CD8-positive, alpha-beta memory T cell (primary cell): ENCODE data around the gene SAMD4A. TPM values are rescaled to one million over a fixed set of nuclear protein-coding genes. Genes with fewer than 3 reads are reported as not detected.
A peak's percentile ranks its signal among the peaks of the same experiment; 100 is the strongest.

Source experiments
- CTCF ChIA-PET: fragments of 350-600 bp; sonication (Branson Sonifier 250); formaldehyde crosslinking; loops from one replicate; lab custom pipeline; 2021; ENCODE audit warnings: antibody characterized with exemption; lab: Charles Lee
- POLR2A ChIA-PET: fragments of 350-600 bp; sonication (Branson Sonifier 250); formaldehyde crosslinking; loops from one replicate; lab custom pipeline; 2021; ENCODE audit warnings: antibody characterized with exemption; lab: Charles Lee
- DNase-seq, 5 donors: peaks; one replicate each; pipeline versions ENCODE4 v3.0.0 to v3.0.0-alpha.2; 2020 to 2022; ENCODE audit warnings: mixed read lengths in 1 of 5
- H3K27ac ChIP-seq: one replicate; pipeline ENCODE4 v1.7.0; 2013; ENCODE audit warnings: low read depth, mild to moderate bottlenecking, low read length, moderate library complexity
- H3K27me3 ChIP-seq: 2 replicates; pipeline ENCODE4 v1.7.0; 2013; ENCODE audit warnings: low read length, mild to moderate bottlenecking; ENCODE audit not compliant: insufficient read depth, poor library complexity, severe bottlenecking
- H3K36me3 ChIP-seq: 2 replicates; pipeline ENCODE4 v1.7.0; 2013; ENCODE audit warnings: mild to moderate bottlenecking, low read length, moderate library complexity; ENCODE audit not compliant: insufficient read depth
- H3K4me1 ChIP-seq: 2 replicates; pipeline ENCODE4 v1.7.0; 2013; ENCODE audit warnings: mild to moderate bottlenecking, low read length, moderate library complexity; ENCODE audit not compliant: insufficient read depth
- H3K4me3 ChIP-seq: 2 replicates; pipeline ENCODE4 v1.7.0; 2013; ENCODE audit warnings: mild to moderate bottlenecking, low read length
- H3K9me3 ChIP-seq: 2 replicates; pipeline ENCODE4 v1.7.0; 2013; ENCODE audit warnings: mild to moderate bottlenecking, low read length
- H3K27ac Mint-ChIP-seq, 8 donors: one replicate each; pipeline ENCODE4 v1.8.0; 2020 to 2021; ENCODE audit warnings: mixed read lengths in 8 of 8, mild to moderate bottlenecking in 6 of 8, inconsistent platforms in 3 of 8, moderate library complexity in 3 of 8
- H3K27me3 Mint-ChIP-seq, 2 donors: one replicate each; pipeline ENCODE4 v1.8.0; 2020 to 2021; ENCODE audit warnings: mixed read lengths in 2 of 2, mild to moderate bottlenecking in 1 of 2, moderate library complexity in 1 of 2
- H3K36me3 Mint-ChIP-seq, 3 donors: one replicate each; pipeline ENCODE4 v1.8.0; 2020 to 2021; ENCODE audit warnings: mixed read lengths in 3 of 3, inconsistent platforms in 1 of 3, mild to moderate bottlenecking in 1 of 3
- H3K4me1 Mint-ChIP-seq, 3 donors: one replicate each; pipeline ENCODE4 v1.8.0; 2020 to 2021; ENCODE audit warnings: mixed read lengths in 3 of 3, inconsistent platforms in 1 of 3, mild to moderate bottlenecking in 1 of 3
- H3K4me3 Mint-ChIP-seq, 7 donors: one replicate each; pipeline ENCODE4 v1.8.0; 2020 to 2021; ENCODE audit warnings: mixed read lengths in 7 of 7, mild to moderate bottlenecking in 6 of 7, moderate library complexity in 4 of 7, inconsistent platforms in 2 of 7
- H3K9me3 Mint-ChIP-seq, 5 donors: one replicate each; pipeline ENCODE4 v1.8.0; 2020 to 2022; ENCODE audit warnings: mixed read lengths in 5 of 5, mild to moderate bottlenecking in 3 of 5, moderate library complexity in 2 of 5, inconsistent platforms in 1 of 5
- polyA plus RNA-seq: library from polyadenylated mRNA; unstranded; fragments of 300-500 nt; fragmentation: Illumina TruSeq; gene quantifications from one replicate; pipeline ENCODE4 v1.2.3, GENCODE V29; 2021
- total RNA-seq, 2 experiments: library from RNA; stranded (reverse); gene quantifications; one replicate each; pipeline ENCODE4 v1.2.3, GENCODE V29; 2021

The SAMD4A gene
- total and polyA plus RNA-seq, 3 experiments from 2014 or later, result 2.4 to 2.7 TPM; not detected in 1

- Mint-ChIP-seq H3K4me1 (no peaks in the 10 kb centered on the region), H3K4me3 (no peak overlapping the region), H3K27ac (peak overlapping the region in 1 of 8 donors; percentile 21), H3K36me3 (peaks cover 0 to 2% (median 0%) of the 10 kb centered on the region in 3 donors), H3K27me3 (peaks cover 9 to 16% of the 10 kb centered on the region in 2 donors), H3K9me3 (no peaks in the 10 kb centered on the region)
- Histone ChIP-seq H3K36me3 (no peaks in the 10 kb centered on the region), H3K9me3 (no peaks in the 10 kb centered on the region), H3K4me3 (no peak overlapping the region), H3K4me1 (no peaks in the 10 kb centered on the region), H3K27me3 (no peaks in the 10 kb centered on the region), H3K27ac (no peak overlapping the region)
- CTCF ChIA-PET, result no interaction called here
- POLR2A ChIA-PET, result interaction anchor here (0.6 kb wide), 1 partner anchor 152 kb away, joined by 5 read pairs; no protein-coding TSS in a partner anchor
- no peak for DNase-seq
These were observed 246.2 kb downstream of the SAMD4A start for GRCh38 chr14:54813081-54813480.

GRCh38 chr14:54814076-54814475 lies 247.1 kb downstream of the SAMD4A start:
- CTCF ChIA-PET, result interaction anchor here (1.5 kb wide), 1 partner anchor 39 kb away, joined by 3 read pairs; no protein-coding TSS in a partner anchor
- H3K4me1 Mint-ChIP-seq, result no peaks in the 10 kb centered on the region
- H3K36me3 Mint-ChIP-seq, result peaks cover 0 to 2% (median 0%) of the 10 kb centered on the region in 3 donors
- H3K27ac ChIP-seq, result no peak overlapping the region
- POLR2A ChIA-PET, result no interaction called here
- H3K27ac Mint-ChIP-seq, result no peak overlapping the region
- H3K27me3 Mint-ChIP-seq, result peaks cover 9 to 10% of the 10 kb centered on the region in 2 donors
- DNase-seq, result no peak
- no peaks in the 10 kb centered on the region for H3K36me3 ChIP-seq
- no peaks in the 10 kb centered on the region for H3K9me3 Mint-ChIP-seq
- H3K9me3 ChIP-seq, result no peaks in the 10 kb centered on the region
- no peak overlapping the region for H3K4me3 ChIP-seq
- no peaks in the 10 kb centered on the region for H3K27me3 ChIP-seq
- H3K4me1 ChIP-seq, result no peaks in the 10 kb centered on the region
- H3K4me3 Mint-ChIP-seq, result no peak overlapping the region

- H3K9me3 ChIP-seq, result no peaks in the 10 kb centered on the region
- H3K4me1 Mint-ChIP-seq, result no peaks in the 10 kb centered on the region
- H3K27ac Mint-ChIP-seq, result no peak overlapping the region
- no peak for DNase-seq
- CTCF ChIA-PET, result interaction anchor here (1.5 kb wide), 1 partner anchor 39 kb away, joined by 3 read pairs; no protein-coding TSS in a partner anchor
- H3K4me3 ChIP-seq, result no peak overlapping the region
- peaks cover 9 to 10% of the 10 kb centered on the region in 2 donors for H3K27me3 Mint-ChIP-seq
- no peaks in the 10 kb centered on the region for H3K36me3 ChIP-seq
- H3K27me3 ChIP-seq, result no peaks in the 10 kb centered on the region
- no peak overlapping the region for H3K27ac ChIP-seq
- POLR2A ChIA-PET, result no interaction called here
- no peaks in the 10 kb centered on the region for H3K9me3 Mint-ChIP-seq
- peaks cover 0 to 2% (median 0%) of the 10 kb centered on the region in 3 donors for H3K36me3 Mint-ChIP-seq
- no peaks in the 10 kb centered on the region for H3K4me1 ChIP-seq
- no peak overlapping the region for H3K4me3 Mint-ChIP-seq
These were observed 248.1 kb downstream of the SAMD4A start for GRCh38 chr14:54815016-54815415.

- no peaks in the 10 kb centered on the region for H3K9me3 Mint-ChIP-seq
- no peak overlapping the region for H3K4me3 Mint-ChIP-seq
- H3K27me3 Mint-ChIP-seq, result peaks cover 9 to 13% of the 10 kb centered on the region in 2 donors
- H3K27ac Mint-ChIP-seq, result no peak overlapping the region
- no peaks in the 10 kb centered on the region for H3K4me1 Mint-ChIP-seq
- H3K4me1 ChIP-seq, result no peaks in the 10 kb centered on the region
- H3K4me3 ChIP-seq, result no peak overlapping the region
- no peak overlapping the region for H3K27ac ChIP-seq
- no peaks in the 10 kb centered on the region for H3K27me3 ChIP-seq
- H3K36me3 ChIP-seq, result no peaks in the 10 kb centered on the region
- no peaks in the 10 kb centered on the region for H3K9me3 ChIP-seq
- POLR2A ChIA-PET, result no interaction called here
- peaks cover 0 to 2% (median 0%) of the 10 kb centered on the region in 3 donors for H3K36me3 Mint-ChIP-seq
- DNase-seq, result no peak
- CTCF ChIA-PET, result no interaction called here
These were observed 248.6 kb downstream of the SAMD4A start for GRCh38 chr14:54815515-54815914.

- H3K4me1 ChIP-seq, result no peaks in the 10 kb centered on the region
- no peaks in the 10 kb centered on the region for H3K9me3 Mint-ChIP-seq
- no peak overlapping the region for H3K4me3 Mint-ChIP-seq
- H3K4me3 ChIP-seq, result no peak overlapping the region
- POLR2A ChIA-PET, result no interaction called here
- CTCF ChIA-PET, result no interaction called here
- H3K27me3 ChIP-seq, result no peaks in the 10 kb centered on the region
- H3K36me3 Mint-ChIP-seq, result peaks cover 0 to 2% (median 0%) of the 10 kb centered on the region in 3 donors
- H3K9me3 ChIP-seq, result no peaks in the 10 kb centered on the region
- no peak for DNase-seq
- H3K27me3 Mint-ChIP-seq, result peaks cover 6 to 11% of the 10 kb centered on the region in 2 donors
- H3K27ac ChIP-seq, result no peak overlapping the region
- H3K36me3 ChIP-seq, result no peaks in the 10 kb centered on the region
- H3K4me1 Mint-ChIP-seq, result no peaks in the 10 kb centered on the region
- H3K27ac Mint-ChIP-seq, result no peak overlapping the region
These were observed 249.5 kb downstream of the SAMD4A start for GRCh38 chr14:54816450-54816849.

- peaks cover 0 to 3% (median 2%) of the 10 kb centered on the region in 5 donors for H3K9me3 Mint-ChIP-seq
- no peak overlapping the region for H3K27ac Mint-ChIP-seq
- H3K4me3 ChIP-seq, result no peak overlapping the region
- peaks cover 0 to 2% (median 0%) of the 10 kb centered on the region in 3 donors for H3K36me3 Mint-ChIP-seq
- no peaks in the 10 kb centered on the region for H3K4me1 ChIP-seq
- H3K27me3 Mint-ChIP-seq, result peaks cover 6 to 9% of the 10 kb centered on the region in 2 donors
- H3K36me3 ChIP-seq, result no peaks in the 10 kb centered on the region
- H3K27ac ChIP-seq, result no peak overlapping the region
- no peak overlapping the region for H3K4me3 Mint-ChIP-seq
- no peaks in the 10 kb centered on the region for H3K27me3 ChIP-seq
- CTCF ChIA-PET, result no interaction called here
- H3K9me3 ChIP-seq, result no peaks in the 10 kb centered on the region
- no peak for DNase-seq
- POLR2A ChIA-PET, result no interaction called here
- H3K4me1 Mint-ChIP-seq, result no peaks in the 10 kb centered on the region
These were observed 250.6 kb downstream of the SAMD4A start for GRCh38 chr14:54817506-54817905.

GRCh38 chr14:54818201-54819133 lies 251.5 kb downstream of the SAMD4A start:
- Histone ChIP-seq H3K9me3 (no peaks in the 10 kb centered on the region), H3K4me3 (no peak overlapping the region), H3K4me1 (no peaks in the 10 kb centered on the region), H3K36me3 (no peaks in the 10 kb centered on the region), H3K27me3 (no peaks in the 10 kb centered on the region), H3K27ac (no peak overlapping the region)
- no peak overlapping the region for H3K27ac Mint-ChIP-seq
- peaks cover 6 to 9% of the 10 kb centered on the region in 2 donors for H3K27me3 Mint-ChIP-seq
- peaks cover 0 to 2% (median 0%) of the 10 kb centered on the region in 3 donors for H3K36me3 Mint-ChIP-seq
- DNase-seq, result no peak
- CTCF ChIA-PET, result interaction anchor here (0.7 kb wide), 1 partner anchor 37 kb away, joined by 3 read pairs; no protein-coding TSS in a partner anchor
- H3K4me1 Mint-ChIP-seq, result no peaks in the 10 kb centered on the region
- H3K4me3 Mint-ChIP-seq, result no peak overlapping the region
- H3K9me3 Mint-ChIP-seq, result peaks cover 0 to 6% (median 5%) of the 10 kb centered on the region in 5 donors
- POLR2A ChIA-PET, result no interaction called here

GRCh38 chr14:54822685-54823084 lies 255.8 kb downstream of the SAMD4A start:
- Mint-ChIP-seq H3K36me3 (peaks cover 0 to 9% (median 0%) of the 10 kb centered on the region in 3 donors), H3K4me3 (no peak overlapping the region), H3K4me1 (no peaks in the 10 kb centered on the region), H3K27me3 (peaks cover 3 to 4% of the 10 kb centered on the region in 2 donors), H3K9me3 (peaks cover 15 to 37% (median 30%) of the 10 kb centered on the region in 5 donors), H3K27ac (peak overlapping the region in 1 of 8 donors; percentile 74)
- POLR2A ChIA-PET, result no interaction called here
- no peaks in the 10 kb centered on the region for H3K36me3 ChIP-seq
- H3K27me3 ChIP-seq, result no peaks in the 10 kb centered on the region
- no peak overlapping the region for H3K27ac ChIP-seq
- H3K4me3 ChIP-seq, result no peak overlapping the region
- CTCF ChIA-PET, result no interaction called here
- DNase-seq, result no peak
- no peaks in the 10 kb centered on the region for H3K9me3 ChIP-seq
- no peaks in the 10 kb centered on the region for H3K4me1 ChIP-seq
